Left ventricle myocardium inferior (tissue), 1 donor: ENCODE measurements around the gene UNC119. TPM values are rescaled to one million over a fixed set of nuclear protein-coding genes. Genes with fewer than 3 reads are reported as not detected.

Experiments
- DNase-seq: peaks from one replicate; pipeline ENCODE4 v3.0.0-alpha.2; 2020
- H3K27ac ChIP-seq: fragments of 200-600 bp; replicated peaks from 2 replicates; pipeline ENCODE4 v1.8.0; 2021
- H3K27me3 ChIP-seq: fragments of 200-600 bp; 2 replicates; pipeline ENCODE4 v1.8.0; 2021; ENCODE audit warnings: low read depth
- H3K36me3 ChIP-seq: fragments of 200-600 bp; 2 replicates; pipeline ENCODE4 v1.8.0; 2021
- H3K4me1 ChIP-seq: fragments of 200-600 bp; 2 replicates; pipeline ENCODE4 v1.8.0; 2021
- H3K4me3 ChIP-seq: fragments of 200-600 bp; 2 replicates; pipeline ENCODE4 v1.8.0; 2021; ENCODE audit warnings: mild to moderate bottlenecking, moderate library complexity
- H3K9me3 ChIP-seq: fragments of 200-600 bp; replicated peaks from 2 replicates; pipeline ENCODE4 v1.8.0; 2021
- intact Hi-C: fragments of 100-400 bp; cut with micrococcal nuclease; formaldehyde crosslinking; loops from one replicate; pipeline ENCODE4 v1.11.0; 2022
- total RNA-seq: library from RNA; stranded (reverse); fragmentation: NEBNext Ultra II Directional; extraction: Animal tissue kit (Norgen Biotek cat#: 25700); gene quantifications from one replicate; pipeline ENCODE4 v1.2.1, GENCODE V29; 2021
- TF ChIP-seq, protein P1 (sequence below): fragments of 200-600 bp; IDR thresholded peaks from 2 replicates; pipeline ENCODE4 v1.8.0; 2021; ENCODE audit warnings: antibody characterized with exemption, mild to moderate bottlenecking, borderline replicate concordance
- donor health status: DM: no; HTN: yes; CAD: no; lungs with severe emphysema.

The UNC119 gene
- total RNA-seq, 1 donor from 2014 or later = 22.5 TPM

DNA sequence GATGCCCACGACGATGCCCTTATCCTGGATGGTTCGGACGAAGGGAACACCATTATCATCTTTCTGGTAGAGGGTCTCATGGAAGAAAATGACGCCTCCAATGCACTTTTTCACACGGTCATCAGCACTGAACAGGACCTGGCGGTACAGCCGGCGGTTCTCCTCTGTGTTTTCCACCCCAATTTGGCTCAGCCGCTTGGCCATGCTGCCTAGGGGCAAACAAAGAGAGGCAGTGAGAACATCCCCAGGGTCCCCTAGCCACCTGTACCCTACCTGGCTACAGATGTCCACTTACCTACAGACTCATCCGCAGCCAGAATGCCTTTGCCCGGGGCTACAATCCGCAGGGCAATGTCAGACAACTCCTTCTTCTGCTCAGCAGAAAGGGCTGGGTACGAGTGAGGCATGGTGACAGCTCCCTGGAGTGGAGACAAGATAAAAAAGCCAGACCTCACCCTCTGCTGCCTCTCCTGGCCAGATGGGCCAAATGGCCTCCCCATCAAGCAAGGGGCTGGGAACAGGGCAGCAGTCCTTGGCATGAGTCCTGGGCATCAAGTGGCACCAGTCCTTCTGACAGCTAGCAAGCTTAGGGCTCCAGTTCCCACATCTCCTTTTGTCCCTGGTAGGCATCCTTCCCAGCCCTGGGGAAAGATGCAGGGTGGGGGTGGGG lies 22.8 kb upstream of the UNC119 start:
- H3K36me3 ChIP-seq = peaks cover 11% of the 10 kb centered on the region

DNA sequence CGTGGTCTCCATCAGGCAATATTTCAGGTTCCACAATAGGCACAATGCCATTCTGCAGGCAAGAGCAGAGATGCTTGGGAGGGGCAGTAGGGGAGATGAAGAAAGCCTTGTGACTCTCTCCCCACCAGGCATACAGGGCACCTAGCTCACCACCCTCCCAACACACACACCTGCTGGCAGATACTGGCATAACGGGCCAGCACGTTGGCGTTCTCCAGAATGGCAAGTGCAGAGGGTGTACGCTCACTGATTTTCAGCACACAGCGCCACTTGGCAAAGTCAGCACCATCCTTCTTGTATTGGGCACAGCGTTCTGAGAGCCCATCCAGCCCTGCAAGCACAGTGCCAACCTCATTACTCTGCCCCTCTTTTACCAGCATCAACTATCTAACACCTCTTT lies 22.1 kb upstream of the UNC119 start:
- peak overlapping the region; percentile 56 for H3K4me3 ChIP-seq
- TF ChIP-seq, protein P1, sequence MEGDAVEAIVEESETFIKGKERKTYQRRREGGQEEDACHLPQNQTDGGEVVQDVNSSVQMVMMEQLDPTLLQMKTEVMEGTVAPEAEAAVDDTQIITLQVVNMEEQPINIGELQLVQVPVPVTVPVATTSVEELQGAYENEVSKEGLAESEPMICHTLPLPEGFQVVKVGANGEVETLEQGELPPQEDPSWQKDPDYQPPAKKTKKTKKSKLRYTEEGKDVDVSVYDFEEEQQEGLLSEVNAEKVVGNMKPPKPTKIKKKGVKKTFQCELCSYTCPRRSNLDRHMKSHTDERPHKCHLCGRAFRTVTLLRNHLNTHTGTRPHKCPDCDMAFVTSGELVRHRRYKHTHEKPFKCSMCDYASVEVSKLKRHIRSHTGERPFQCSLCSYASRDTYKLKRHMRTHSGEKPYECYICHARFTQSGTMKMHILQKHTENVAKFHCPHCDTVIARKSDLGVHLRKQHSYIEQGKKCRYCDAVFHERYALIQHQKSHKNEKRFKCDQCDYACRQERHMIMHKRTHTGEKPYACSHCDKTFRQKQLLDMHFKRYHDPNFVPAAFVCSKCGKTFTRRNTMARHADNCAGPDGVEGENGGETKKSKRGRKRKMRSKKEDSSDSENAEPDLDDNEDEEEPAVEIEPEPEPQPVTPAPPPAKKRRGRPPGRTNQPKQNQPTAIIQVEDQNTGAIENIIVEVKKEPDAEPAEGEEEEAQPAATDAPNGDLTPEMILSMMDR = peak; percentile 30
- H3K36me3 ChIP-seq = peaks cover 11% of the 10 kb centered on the region
- H3K9me3 ChIP-seq = no peaks in the 10 kb centered on the region
- H3K27ac ChIP-seq = peak overlapping the region; percentile 78
- no peak for DNase-seq
- intact Hi-C loops = no loop called here
- peaks cover 70% of the 10 kb centered on the region for H3K4me1 ChIP-seq
- no peaks in the 10 kb centered on the region for H3K27me3 ChIP-seq

More for the DNA sequence above, 22.8 kb upstream of the UNC119 start:
- no peaks in the 10 kb centered on the region for H3K27me3 ChIP-seq
- H3K27ac ChIP-seq = peak overlapping the region; percentile 79
- H3K4me3 ChIP-seq = peak overlapping the region; percentile 61
- TF ChIP-seq, protein P1 = peak; percentile 55
- intact Hi-C loops = no loop called here
- H3K9me3 ChIP-seq = no peaks in the 10 kb centered on the region
- DNase-seq = peak; percentile 81
- H3K4me1 ChIP-seq = peaks cover 62% of the 10 kb centered on the region

DNA sequence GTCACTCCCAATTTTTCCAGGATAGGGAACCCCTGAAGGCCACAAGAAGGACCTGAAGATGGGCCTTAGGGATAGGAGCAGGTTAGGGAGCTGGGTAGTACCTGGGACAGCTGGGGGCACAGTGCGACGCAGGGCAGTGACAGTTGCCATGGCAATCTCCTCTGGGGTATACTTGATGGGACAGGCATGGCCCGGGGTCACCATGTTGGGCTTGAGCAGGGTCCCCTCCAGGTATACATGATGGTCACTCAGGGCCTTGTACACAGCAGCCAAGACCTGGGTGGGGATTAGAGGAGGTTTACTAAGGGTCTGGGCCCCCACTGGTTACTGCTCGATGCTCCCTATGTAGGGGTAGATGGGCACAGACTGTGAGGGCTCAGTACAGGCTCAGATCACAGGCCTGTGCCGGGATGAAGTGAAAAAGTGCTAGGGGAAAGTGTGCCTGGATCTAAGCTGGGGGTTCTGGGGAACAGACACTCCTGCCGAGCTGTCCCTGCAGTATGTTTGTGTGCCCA lies 21.6 kb upstream of the UNC119 start:
- H3K27ac ChIP-seq = peak overlapping the region; percentile 78
- TF ChIP-seq, protein P1 = no peak
- H3K4me1 ChIP-seq = peaks cover 70% of the 10 kb centered on the region
- peaks cover 11% of the 10 kb centered on the region for H3K36me3 ChIP-seq
- H3K27me3 ChIP-seq = no peaks in the 10 kb centered on the region
- no peak for DNase-seq
- no peaks in the 10 kb centered on the region for H3K9me3 ChIP-seq
- intact Hi-C loops = no loop called here
- H3K4me3 ChIP-seq = peak overlapping the region; percentile 56

DNA sequence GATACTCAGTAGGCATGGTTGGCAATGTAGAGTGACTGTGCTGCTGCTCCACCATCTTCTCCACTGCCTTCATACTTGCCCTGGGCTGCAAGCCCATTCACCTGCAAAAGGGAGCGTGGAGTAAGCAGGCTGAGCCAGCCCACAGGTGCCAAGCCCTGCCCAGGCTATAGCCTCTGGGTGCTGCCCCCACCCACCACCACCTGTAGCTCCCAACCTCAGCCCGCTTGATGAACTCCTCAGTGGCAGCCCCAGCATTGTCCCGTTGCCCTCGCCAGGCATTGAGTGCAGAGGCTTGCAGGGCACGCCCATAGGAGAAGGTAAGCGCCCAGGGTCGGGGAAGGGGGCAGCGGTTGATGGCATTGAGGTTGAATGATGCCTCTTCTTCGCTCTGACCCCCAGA lies 21.1 kb upstream of the UNC119 start:
- Histone ChIP-seq H3K36me3 (peaks cover 11% of the 10 kb centered on the region), H3K4me1 (peaks cover 70% of the 10 kb centered on the region), H3K4me3 (no peak overlapping the region), H3K27me3 (no peaks in the 10 kb centered on the region), H3K9me3 (no peaks in the 10 kb centered on the region), H3K27ac (no peak overlapping the region)
- TF ChIP-seq, protein P1 = no peak
- DNase-seq = no peak
- intact Hi-C loops = no loop called here

DNA sequence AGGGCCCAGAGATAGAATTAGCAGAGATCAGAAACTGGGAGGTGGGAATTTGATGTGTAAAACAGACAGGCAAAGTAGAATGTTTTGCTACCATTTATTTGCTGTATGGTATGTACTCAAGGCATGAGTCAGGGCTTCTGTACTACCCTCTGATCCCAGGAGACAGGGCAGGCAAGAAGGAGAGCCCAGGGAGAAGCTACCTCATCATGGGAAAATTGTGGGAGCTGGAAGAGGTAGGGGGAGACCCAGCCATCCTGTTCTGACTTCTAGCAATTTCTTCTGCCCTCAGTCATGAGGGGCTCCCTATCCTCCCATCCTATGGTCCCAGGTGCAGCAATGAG lies 20.6 kb upstream of the UNC119 start:
- intact Hi-C loops = no loop called here
- DNase-seq = no peak
- TF ChIP-seq, protein P1 = no peak
- H3K4me1 ChIP-seq = peaks cover 70% of the 10 kb centered on the region
- no peaks in the 10 kb centered on the region for H3K9me3 ChIP-seq
- H3K27me3 ChIP-seq = no peaks in the 10 kb centered on the region
- H3K27ac ChIP-seq = no peak overlapping the region
- H3K4me3 ChIP-seq = no peak overlapping the region
- H3K36me3 ChIP-seq = peaks cover 11% of the 10 kb centered on the region
